T-helper 17 cell (primary cell): ENCODE data around the gene DDT. TPM values are rescaled to one million over a fixed set of nuclear protein-coding genes. Genes with fewer than 3 reads are reported as not detected.
"Not testable (repeated sequence)": the region's sequence is repeated elsewhere in the genome, so short reads cannot be mapped to it uniquely, and the experiment has no call there.

Experiments used
- ATAC-seq: fragments of 150-1000 bp; cut with Tn5 transposase; 2 replicates; pipeline ENCODE4 v1.10.0; 2021; ENCODE audit warnings: mild to moderate bottlenecking, moderate library complexity
- DNase-seq, 3 donors: peaks; one replicate each; pipeline versions ENCODE4 v3.0.0 to v3.0.0-alpha.2; 2020 to 2021
- H3K9me3 ChIP-seq: one replicate; pipeline ENCODE4 v1.7.0; 2013; ENCODE audit warnings: low read length, mild to moderate bottlenecking; ENCODE audit not compliant: control insufficient read depth, poor library complexity, severe bottlenecking
- H3K27ac Mint-ChIP-seq: one replicate; pipeline ENCODE4 v1.8.0; 2022; ENCODE audit warnings: mild to moderate bottlenecking, moderate library complexity, mixed read lengths
- H3K27me3 Mint-ChIP-seq: one replicate; pipeline ENCODE4 v1.8.0; 2022; ENCODE audit warnings: mixed read lengths
- H3K36me3 Mint-ChIP-seq: one replicate; pipeline ENCODE4 v1.8.0; 2022; ENCODE audit warnings: low read depth, mixed read lengths
- H3K4me1 Mint-ChIP-seq: one replicate; pipeline ENCODE4 v1.8.0; 2022; ENCODE audit warnings: mild to moderate bottlenecking, mixed read lengths
- H3K4me3 Mint-ChIP-seq: one replicate; pipeline ENCODE4 v1.8.0; 2022; ENCODE audit warnings: mild to moderate bottlenecking, moderate library complexity, mixed read lengths
- total RNA-seq, 4 donors: library from RNA in 2 of 4; stranded (reverse) in 2 of 4; gene quantifications; one replicate each; pipeline ENCODE4 v1.2.3 and lab custom pipeline; 2022 to 2026

Gene DDT
- total RNA-seq, 2 donors from 2014 or later: 69.4 to 74.2 TPM

DNA sequence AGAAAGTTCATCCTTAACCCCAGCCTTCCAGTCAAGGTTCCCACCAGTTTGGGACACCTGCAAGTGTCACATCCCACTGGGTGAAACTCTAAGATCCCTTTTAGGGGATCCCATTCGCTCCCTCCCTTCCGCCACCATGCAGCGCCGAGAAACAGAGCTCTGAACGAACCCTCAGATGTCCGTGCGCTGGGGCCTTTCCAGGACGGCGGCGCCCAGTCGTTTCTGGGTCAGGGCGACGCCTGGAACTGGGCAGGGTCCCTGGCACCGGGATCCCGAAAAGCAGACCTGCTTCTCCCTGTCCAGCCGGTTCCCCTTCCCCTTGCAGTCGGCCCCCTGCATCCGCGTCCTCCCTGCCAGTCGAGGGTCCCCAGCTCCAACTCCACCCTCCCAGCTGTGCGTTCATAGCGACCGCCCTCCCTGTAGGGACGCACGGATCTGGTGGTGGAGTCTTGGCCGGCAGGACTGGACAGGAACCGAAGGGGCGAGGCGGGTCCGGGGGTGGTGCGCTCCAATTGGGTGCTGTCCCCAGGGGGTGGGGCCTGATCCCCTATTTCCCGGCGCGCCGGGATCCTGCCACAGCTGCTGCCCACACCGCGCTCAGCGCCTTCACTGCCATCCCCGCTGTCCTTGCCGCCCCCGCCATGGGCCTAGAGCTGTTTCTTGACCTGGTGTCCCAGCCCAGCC is 5.5 kb upstream of the DDT start, which contains the start of gene GSTT2:
Gene GSTT2 (plus strand): TSS at position 578 of the 684 bp plus-strand sequence.
- not testable (repeated sequence) for DNase-seq, H3K27ac Mint-ChIP-seq, H3K27me3 Mint-ChIP-seq, H3K4me3 Mint-ChIP-seq, H3K36me3 Mint-ChIP-seq, ATAC-seq, H3K4me1 Mint-ChIP-seq, H3K9me3 ChIP-seq

DNA sequence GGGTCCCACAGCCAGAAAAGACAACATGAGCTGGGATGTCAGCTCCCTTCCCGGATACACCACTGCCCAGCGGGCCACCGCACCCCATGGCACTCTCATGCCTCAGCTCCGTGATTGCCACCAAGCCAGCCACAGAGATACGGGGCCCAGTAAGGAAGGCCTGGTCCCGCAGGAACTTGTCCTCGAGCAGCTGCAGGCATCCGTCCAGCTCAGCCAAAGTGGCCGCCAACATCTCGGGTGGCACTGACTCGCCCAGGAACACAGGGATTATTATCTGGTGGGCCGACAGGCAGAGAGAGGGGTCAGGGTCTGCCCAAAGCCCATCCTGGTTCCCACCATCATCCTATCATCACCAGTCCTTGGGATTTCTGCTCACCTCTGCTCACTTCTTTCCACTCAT is 3.1 kb upstream of the DDT start:
- H3K36me3 Mint-ChIP-seq, H3K27ac Mint-ChIP-seq, ATAC-seq, H3K9me3 ChIP-seq, H3K4me1 Mint-ChIP-seq, H3K27me3 Mint-ChIP-seq, H3K4me3 Mint-ChIP-seq, DNase-seq: not testable (repeated sequence)

DNA sequence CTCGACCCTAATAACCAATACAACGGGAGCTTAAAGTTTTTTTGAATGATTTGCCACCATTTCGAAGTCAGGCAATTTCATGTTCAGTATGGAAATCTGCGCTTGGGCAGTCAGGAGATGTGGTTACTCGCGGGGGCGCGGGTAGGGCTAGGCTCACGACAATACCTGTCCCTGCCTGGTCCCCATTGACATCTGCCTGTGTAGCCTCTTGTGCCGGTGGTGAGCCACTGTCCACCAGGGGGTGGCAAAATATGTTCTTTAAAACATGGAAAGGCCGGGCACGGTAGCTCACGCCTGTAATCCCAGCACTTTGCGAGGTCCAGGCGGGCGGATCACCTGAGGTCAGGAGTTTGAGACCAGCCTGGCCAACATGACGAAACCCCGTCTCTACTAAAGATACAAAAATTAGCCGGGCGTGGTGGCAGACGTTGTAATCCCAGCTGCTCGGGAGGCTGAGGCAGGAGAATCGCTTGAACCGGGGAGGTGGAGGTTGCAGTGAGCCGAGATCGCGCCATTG is 653 bp upstream of the DDT start:
- not testable (repeated sequence) for H3K4me1 Mint-ChIP-seq, H3K27me3 Mint-ChIP-seq, H3K27ac Mint-ChIP-seq, H3K36me3 Mint-ChIP-seq, H3K4me3 Mint-ChIP-seq, DNase-seq, H3K9me3 ChIP-seq
- peak; percentile 33 for ATAC-seq

- DNase-seq, H3K4me3 Mint-ChIP-seq, H3K9me3 ChIP-seq, H3K27me3 Mint-ChIP-seq, ATAC-seq, H3K27ac Mint-ChIP-seq: not testable (repeated sequence)
- Mint-ChIP-seq H3K4me1 (peaks cover 14% of the 10 kb centered on the region), H3K36me3 (peaks cover 13% of the 10 kb centered on the region)
These were observed 2.3 kb downstream of the DDT start for GRCh38 chr22:23971927-23972326.

GRCh38 chr22:23970816-23971486 is 3.3 kb downstream of the DDT start:
- Mint-ChIP-seq H3K36me3 (peaks cover 13% of the 10 kb centered on the region), H3K27ac (peak overlapping the region; percentile 83), H3K27me3 (no peaks in the 10 kb centered on the region), H3K4me3 (peak overlapping the region; percentile 82), H3K4me1 (peaks cover 14% of the 10 kb centered on the region)
- H3K9me3 ChIP-seq: no peaks in the 10 kb centered on the region
- DNase-seq (no peak), ATAC-seq (no peak)

DNA sequence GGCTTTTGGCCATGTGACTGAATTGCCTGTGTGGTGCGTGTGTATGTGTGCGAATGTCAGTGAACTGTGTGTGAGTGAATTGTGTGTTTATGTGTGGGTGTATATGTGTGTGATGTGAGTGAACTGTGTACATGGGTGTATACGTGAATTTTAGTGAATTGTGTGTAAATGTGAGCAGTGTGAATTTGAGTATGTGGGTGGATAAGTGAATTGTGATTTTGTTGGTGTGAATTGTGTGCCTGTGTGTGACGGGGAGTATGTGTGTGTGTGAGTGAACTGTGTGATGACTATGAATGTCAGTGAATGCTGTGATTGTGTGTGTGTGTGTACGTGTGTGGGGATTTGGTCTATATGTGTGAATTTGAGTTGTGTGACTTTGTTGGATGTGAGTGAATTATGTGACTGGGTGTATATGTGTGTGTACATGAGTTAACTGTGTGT is 4.0 kb downstream of the DDT start:
- DNase-seq (no peak), ATAC-seq (no peak)
- peaks cover 13% of the 10 kb centered on the region for H3K36me3 Mint-ChIP-seq
- peak overlapping the region; percentile 82 for H3K4me3 Mint-ChIP-seq
- peak overlapping the region; percentile 83 for H3K27ac Mint-ChIP-seq
- peaks cover 14% of the 10 kb centered on the region for H3K4me1 Mint-ChIP-seq
- H3K9me3 ChIP-seq: no peaks in the 10 kb centered on the region
- no peaks in the 10 kb centered on the region for H3K27me3 Mint-ChIP-seq

DNA sequence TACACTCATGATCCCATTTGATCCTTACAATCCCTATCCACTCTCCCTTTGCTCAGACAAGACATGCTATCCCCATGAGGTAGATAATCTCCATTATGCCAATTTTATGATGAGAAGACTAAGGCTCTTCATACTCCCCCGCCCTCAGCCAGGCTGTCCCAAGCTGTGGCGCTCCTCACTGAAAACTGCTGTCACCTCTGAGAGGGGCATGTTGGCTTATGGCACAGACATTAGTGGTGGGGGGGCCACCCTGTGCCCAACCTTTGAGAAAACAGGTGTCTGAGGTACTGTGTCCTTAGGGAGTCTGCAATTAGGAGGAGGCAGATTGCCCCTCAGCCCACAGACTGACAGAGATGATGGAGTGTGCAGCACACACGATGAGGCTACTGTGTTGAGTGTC is 5.2 kb downstream of the DDT start:
- peaks cover 14% of the 10 kb centered on the region for H3K4me1 Mint-ChIP-seq
- H3K9me3 ChIP-seq: no peaks in the 10 kb centered on the region
- DNase-seq (no peak), ATAC-seq (no peak)
- H3K4me3 Mint-ChIP-seq: no peak overlapping the region
- peak overlapping the region; percentile 83 for H3K27ac Mint-ChIP-seq
- H3K36me3 Mint-ChIP-seq: peaks cover 13% of the 10 kb centered on the region
- H3K27me3 Mint-ChIP-seq: no peaks in the 10 kb centered on the region

- H3K27ac Mint-ChIP-seq, H3K27me3 Mint-ChIP-seq, H3K4me3 Mint-ChIP-seq, H3K9me3 ChIP-seq, DNase-seq: not testable (repeated sequence)
- Mint-ChIP-seq H3K4me1 (peaks cover 14% of the 10 kb centered on the region), H3K36me3 (peaks cover 13% of the 10 kb centered on the region)
- peak; percentile 97 for ATAC-seq
These were observed 7.7 kb downstream of the DDT start, which contains the start of gene DDTL for GRCh38 chr22:23966568-23966967. TSS of gene DDTL (plus strand) at chr22:23966888. CDS start at chr22:23966915, 27 bp downstream.

- not testable (repeated sequence) for H3K27me3 Mint-ChIP-seq, H3K27ac Mint-ChIP-seq, H3K4me3 Mint-ChIP-seq, DNase-seq, H3K9me3 ChIP-seq
- ATAC-seq: peak; percentile 28
- peaks cover 14% of the 10 kb centered on the region for H3K4me1 Mint-ChIP-seq
- peaks cover 13% of the 10 kb centered on the region for H3K36me3 Mint-ChIP-seq
These were observed 8.1 kb downstream of the DDT start for GRCh38 chr22:23966094-23966493.

DNA sequence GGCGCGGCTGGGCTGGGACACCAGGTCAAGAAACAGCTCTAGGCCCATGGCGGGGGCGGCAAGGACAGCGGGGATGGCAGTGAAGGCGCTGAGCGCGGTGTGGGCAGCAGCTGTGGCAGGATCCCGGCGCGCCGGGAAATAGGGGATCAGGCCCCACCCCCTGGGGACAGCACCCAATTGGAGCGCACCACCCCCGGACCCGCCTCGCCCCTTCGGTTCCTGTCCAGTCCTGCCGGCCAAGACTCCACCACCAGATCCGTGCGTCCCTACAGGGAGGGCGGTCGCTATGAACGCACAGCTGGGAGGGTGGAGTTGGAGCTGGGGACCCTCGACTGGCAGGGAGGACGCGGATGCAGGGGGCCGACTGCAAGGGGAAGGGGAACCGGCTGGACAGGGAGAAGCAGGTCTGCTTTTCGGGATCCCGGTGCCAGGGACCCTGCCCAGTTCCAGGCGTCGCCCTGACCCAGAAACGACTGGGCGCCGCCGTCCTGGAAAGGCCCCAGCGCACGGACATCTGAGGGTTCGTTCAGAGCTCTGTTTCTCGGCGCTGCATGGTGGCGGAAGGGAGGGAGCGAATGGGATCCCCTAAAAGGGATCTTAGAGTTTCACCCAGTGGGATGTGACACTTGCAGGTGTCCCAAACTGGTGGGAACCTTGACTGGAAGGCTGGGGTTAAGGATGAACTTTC is 13.0 kb downstream of the DDT start, which contains the start of gene GSTT2B:
Gene GSTT2B (minus strand): TSS at position 112 of the 688 bp plus-strand sequence. CDS start 64 bp downstream, at position 48.
- not testable (repeated sequence) for H3K4me1 Mint-ChIP-seq, ATAC-seq, DNase-seq, H3K27me3 Mint-ChIP-seq, H3K9me3 ChIP-seq, H3K36me3 Mint-ChIP-seq, H3K27ac Mint-ChIP-seq, H3K4me3 Mint-ChIP-seq

- H3K9me3 ChIP-seq, H3K4me3 Mint-ChIP-seq, H3K27me3 Mint-ChIP-seq, H3K36me3 Mint-ChIP-seq, H3K27ac Mint-ChIP-seq: not testable (repeated sequence)
- ATAC-seq (peak; percentile 91), DNase-seq (peak; percentile 40 to 74 (median 57))
- peaks cover 13% of the 10 kb centered on the region for H3K4me1 Mint-ChIP-seq
These were observed 17.8 kb downstream of the DDT start for GRCh38 chr22:23956301-23956900.

GRCh38 chr22:23955886-23956285 is 18.4 kb downstream of the DDT start:
- H3K27me3 Mint-ChIP-seq, H3K9me3 ChIP-seq, DNase-seq, ATAC-seq, H3K4me3 Mint-ChIP-seq, H3K27ac Mint-ChIP-seq, H3K36me3 Mint-ChIP-seq: not testable (repeated sequence)
- H3K4me1 Mint-ChIP-seq: peaks cover 13% of the 10 kb centered on the region

- H3K4me3 Mint-ChIP-seq, H3K36me3 Mint-ChIP-seq, DNase-seq, H3K9me3 ChIP-seq, ATAC-seq, H3K27ac Mint-ChIP-seq, H3K27me3 Mint-ChIP-seq: not testable (repeated sequence)
- H3K4me1 Mint-ChIP-seq: peaks cover 13% of the 10 kb centered on the region
These were observed 19.3 kb downstream of the DDT start for GRCh38 chr22:23954991-23955305.
